Right lobe of liver (tissue), 4 donors: Measurements from ENCODE around the gene TMEM63C.

Experiments used
- POLR2A ChIP-seq: fragments of 450-650 bp; IDR thresholded peaks from one replicate; pipeline ENCODE4 v1.6.1; 2017; ENCODE audit warnings: antibody characterized with exemption, mild to moderate bottlenecking
- TF ChIP-seq, protein P1 (sequence below), 4 donors: fragments of 200-600 bp in 3 of 4; fragments of 450-650 bp in 1 of 4; IDR thresholded peaks; one replicate each; pipeline versions ENCODE4 v1.5.1 to v1.8.0; 2016 to 2022; ENCODE audit warnings: antibody characterized with exemption in 4 of 4, mild to moderate bottlenecking in 2 of 4
- donor health status: DM: no; HTN: no; CAD: no.
- donor health status: DM: no; HTN: no; CAD: no.
- donor health status: DM: no; HTN: yes; CAD: no.

DNA sequence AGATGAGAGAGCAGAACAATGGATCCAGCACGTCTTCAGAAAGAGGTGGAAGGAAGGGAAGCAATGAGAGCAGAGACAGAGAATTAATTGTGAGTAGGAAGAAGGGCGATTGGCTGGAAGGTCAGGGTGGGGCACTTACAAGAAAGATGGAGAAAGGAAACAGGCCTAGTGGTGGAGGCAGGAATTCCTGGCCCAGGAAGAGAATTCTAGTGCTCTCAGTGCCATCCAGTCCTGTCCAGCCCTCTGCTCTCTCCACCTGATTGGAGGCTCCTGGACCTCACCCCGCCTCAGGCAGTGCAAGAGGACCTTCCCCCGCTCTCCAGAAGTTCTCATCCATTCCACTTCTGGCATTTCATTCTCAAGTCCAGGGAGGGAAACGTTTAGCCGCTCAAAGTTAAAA, 46.5 kb downstream of the TMEM63C start:
- TF ChIP-seq, protein P1, sequence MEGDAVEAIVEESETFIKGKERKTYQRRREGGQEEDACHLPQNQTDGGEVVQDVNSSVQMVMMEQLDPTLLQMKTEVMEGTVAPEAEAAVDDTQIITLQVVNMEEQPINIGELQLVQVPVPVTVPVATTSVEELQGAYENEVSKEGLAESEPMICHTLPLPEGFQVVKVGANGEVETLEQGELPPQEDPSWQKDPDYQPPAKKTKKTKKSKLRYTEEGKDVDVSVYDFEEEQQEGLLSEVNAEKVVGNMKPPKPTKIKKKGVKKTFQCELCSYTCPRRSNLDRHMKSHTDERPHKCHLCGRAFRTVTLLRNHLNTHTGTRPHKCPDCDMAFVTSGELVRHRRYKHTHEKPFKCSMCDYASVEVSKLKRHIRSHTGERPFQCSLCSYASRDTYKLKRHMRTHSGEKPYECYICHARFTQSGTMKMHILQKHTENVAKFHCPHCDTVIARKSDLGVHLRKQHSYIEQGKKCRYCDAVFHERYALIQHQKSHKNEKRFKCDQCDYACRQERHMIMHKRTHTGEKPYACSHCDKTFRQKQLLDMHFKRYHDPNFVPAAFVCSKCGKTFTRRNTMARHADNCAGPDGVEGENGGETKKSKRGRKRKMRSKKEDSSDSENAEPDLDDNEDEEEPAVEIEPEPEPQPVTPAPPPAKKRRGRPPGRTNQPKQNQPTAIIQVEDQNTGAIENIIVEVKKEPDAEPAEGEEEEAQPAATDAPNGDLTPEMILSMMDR (IDR thresholded peaks at IDR 0.05), result no peak
- TF ChIP-seq POLR2A, result no peak
